Stimulated activated CD8-positive, alpha-beta memory T cell treated with anti-CD3 and anti-CD28 coated beads, Interleukin-2, amount 100 ng/mL, for 48 hours (primary cell): ENCODE measurements around the gene NDUFB3.
"Not testable (repeated sequence)": the region's sequence is repeated elsewhere in the genome, so short reads cannot be mapped to it uniquely, and the experiment has no call there.

Source experiments
- DNase-seq, 2 donors: peaks; one replicate each; pipeline ENCODE4 v3.0.0-alpha.2; 2020; ENCODE audit warnings: low read depth in 2 of 2

Gene NDUFB3

GRCh38 chr2:201071479-201072200 is at the start of gene NDUFB3, which contains the start of gene HYCC2:
Gene NDUFB3, plus strand, starts transcription at chr2:201072001. Its CDS starts 6,882 bp downstream, at chr2:201078883.
Gene HYCC2, minus strand, starts transcription at chr2:201071671. Its CDS starts 47,662 bp downstream, at chr2:201024009.
- DNase-seq, result peak; percentile 78 to 81

- no peak for DNase-seq
Measured at GRCh38 chr2:201024518-201024917, 47.3 kb upstream of the NDUFB3 start.

- not testable (repeated sequence) for DNase-seq
Measured at GRCh38 chr2:201034355-201034754, 37.4 kb upstream of the NDUFB3 start.

- DNase-seq, result not testable (repeated sequence)
Measured at GRCh38 chr2:201038361-201038760, 33.4 kb upstream of the NDUFB3 start.

- no peak for DNase-seq
Measured at GRCh38 chr2:201038855-201039254, 32.9 kb upstream of the NDUFB3 start.

GRCh38 chr2:201040867-201041628 is 30.8 kb upstream of the NDUFB3 start:
- DNase-seq, result no peak

- DNase-seq, result not testable (repeated sequence)
Measured at GRCh38 chr2:201042451-201042850, 29.4 kb upstream of the NDUFB3 start.

GRCh38 chr2:201043050-201043449 is 28.8 kb upstream of the NDUFB3 start:
- DNase-seq, result not testable (repeated sequence)

- DNase-seq, result no peak
Measured at GRCh38 chr2:201046881-201047280, 24.9 kb upstream of the NDUFB3 start.

- no peak for DNase-seq
Measured at GRCh38 chr2:201049455-201049854, 22.3 kb upstream of the NDUFB3 start.

- no peak for DNase-seq
Measured at GRCh38 chr2:201057087-201057521, 14.7 kb upstream of the NDUFB3 start.

GRCh38 chr2:201057715-201058248 is 14.0 kb upstream of the NDUFB3 start:
- DNase-seq, result no peak

GRCh38 chr2:201058914-201059313 is 12.9 kb upstream of the NDUFB3 start:
- DNase-seq, result no peak

GRCh38 chr2:201059961-201060755 is 11.6 kb upstream of the NDUFB3 start:
- no peak for DNase-seq

GRCh38 chr2:201063516-201063915 is 8.3 kb upstream of the NDUFB3 start:
- peak; percentile 16 to 55 for DNase-seq

- no peak for DNase-seq
Measured at GRCh38 chr2:201064797-201065329, 6.9 kb upstream of the NDUFB3 start.

- no peak for DNase-seq
Measured at GRCh38 chr2:201070948-201071478, 788 bp upstream of the NDUFB3 start.

- DNase-seq, result no peak
Measured at GRCh38 chr2:201072201-201072530, 365 bp downstream of the NDUFB3 start.

- no peak for DNase-seq
Measured at GRCh38 chr2:201073071-201073470, 1.3 kb downstream of the NDUFB3 start.

- no peak for DNase-seq
Measured at GRCh38 chr2:201074996-201075395, 3.2 kb downstream of the NDUFB3 start.

GRCh38 chr2:201084863-201085262 is 13.1 kb downstream of the NDUFB3 start:
- no peak for DNase-seq
